Upper lobe of right lung (tissue), 1 donor: Measurements from ENCODE around the gene DFFA. TPM values are rescaled to one million over a fixed set of nuclear protein-coding genes. Genes with fewer than 3 reads are reported as not detected.
A peak's percentile ranks its signal among the peaks of the same experiment; 100 is the strongest.

Experiments
- ATAC-seq: fragments of 200-7000 bp; cut with Tn5 transposase; one replicate; pipeline ENCODE4 v1.9.1; 2020; ENCODE audit warnings: mild to moderate bottlenecking, moderate library complexity
- DNase-seq: peaks from one replicate; pipeline ENCODE4 v3.0.0-alpha.2; 2020
- H3K27ac ChIP-seq: fragments of 200-600 bp; one replicate; pipeline ENCODE4 v1.8.0; 2022
- H3K27me3 ChIP-seq: fragments of 200-600 bp; one replicate; pipeline ENCODE4 v1.8.0; 2022; ENCODE audit warnings: mild to moderate bottlenecking
- H3K36me3 ChIP-seq: fragments of 200-600 bp; one replicate; pipeline ENCODE4 v1.8.0; 2022
- H3K4me1 ChIP-seq: fragments of 200-600 bp; one replicate; pipeline ENCODE4 v1.8.0; 2022
- H3K4me3 ChIP-seq: fragments of 200-600 bp; one replicate; pipeline ENCODE4 v1.8.0; 2022; ENCODE audit warnings: mild to moderate bottlenecking
- H3K9me3 ChIP-seq: fragments of 200-600 bp; one replicate; pipeline ENCODE4 v1.8.0; 2022
- intact Hi-C: fragments of 100-400 bp; cut with DNase I; formaldehyde crosslinking; loops from one replicate; pipeline ENCODE4 v1.11.0; 2022
- total RNA-seq: library from RNA; stranded (reverse); fragmentation: NEBNext Ultra II Directional; extraction: Animal tissue kit (Norgen Biotek cat#: 25700); gene quantifications from one replicate; pipeline ENCODE4 v1.2.1, GENCODE V29; 2021
- TF ChIP-seq, protein P1 (sequence below): fragments of 200-600 bp; IDR thresholded peaks from one replicate; pipeline ENCODE4 v1.8.0; 2022; ENCODE audit warnings: antibody characterized with exemption
- donor health status: DM: no; HTN: yes; CAD: no; lungs with severe emphysema.

DFFA gene
- total RNA-seq, 1 donor from 2014 or later = 36.9 TPM

GRCh38 chr1:10497109-10497508 lies 24.8 kb upstream of the DFFA start:
- ATAC-seq (no peak), DNase-seq (no peak)
- intact Hi-C loops = loop anchor here (10.0 kb wide), 1 partner anchor 62 kb away; the partner anchor contains the start of gene CENPS
- H3K4me1 ChIP-seq = peaks cover 12% of the 10 kb centered on the region
- no peaks in the 10 kb centered on the region for H3K9me3 ChIP-seq
- no peak overlapping the region for H3K27ac ChIP-seq
- H3K27me3 ChIP-seq = no peaks in the 10 kb centered on the region
- H3K36me3 ChIP-seq = peaks cover 6% of the 10 kb centered on the region
- no peak overlapping the region for H3K4me3 ChIP-seq
- TF ChIP-seq, protein P1, sequence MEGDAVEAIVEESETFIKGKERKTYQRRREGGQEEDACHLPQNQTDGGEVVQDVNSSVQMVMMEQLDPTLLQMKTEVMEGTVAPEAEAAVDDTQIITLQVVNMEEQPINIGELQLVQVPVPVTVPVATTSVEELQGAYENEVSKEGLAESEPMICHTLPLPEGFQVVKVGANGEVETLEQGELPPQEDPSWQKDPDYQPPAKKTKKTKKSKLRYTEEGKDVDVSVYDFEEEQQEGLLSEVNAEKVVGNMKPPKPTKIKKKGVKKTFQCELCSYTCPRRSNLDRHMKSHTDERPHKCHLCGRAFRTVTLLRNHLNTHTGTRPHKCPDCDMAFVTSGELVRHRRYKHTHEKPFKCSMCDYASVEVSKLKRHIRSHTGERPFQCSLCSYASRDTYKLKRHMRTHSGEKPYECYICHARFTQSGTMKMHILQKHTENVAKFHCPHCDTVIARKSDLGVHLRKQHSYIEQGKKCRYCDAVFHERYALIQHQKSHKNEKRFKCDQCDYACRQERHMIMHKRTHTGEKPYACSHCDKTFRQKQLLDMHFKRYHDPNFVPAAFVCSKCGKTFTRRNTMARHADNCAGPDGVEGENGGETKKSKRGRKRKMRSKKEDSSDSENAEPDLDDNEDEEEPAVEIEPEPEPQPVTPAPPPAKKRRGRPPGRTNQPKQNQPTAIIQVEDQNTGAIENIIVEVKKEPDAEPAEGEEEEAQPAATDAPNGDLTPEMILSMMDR = no peak

DNA sequence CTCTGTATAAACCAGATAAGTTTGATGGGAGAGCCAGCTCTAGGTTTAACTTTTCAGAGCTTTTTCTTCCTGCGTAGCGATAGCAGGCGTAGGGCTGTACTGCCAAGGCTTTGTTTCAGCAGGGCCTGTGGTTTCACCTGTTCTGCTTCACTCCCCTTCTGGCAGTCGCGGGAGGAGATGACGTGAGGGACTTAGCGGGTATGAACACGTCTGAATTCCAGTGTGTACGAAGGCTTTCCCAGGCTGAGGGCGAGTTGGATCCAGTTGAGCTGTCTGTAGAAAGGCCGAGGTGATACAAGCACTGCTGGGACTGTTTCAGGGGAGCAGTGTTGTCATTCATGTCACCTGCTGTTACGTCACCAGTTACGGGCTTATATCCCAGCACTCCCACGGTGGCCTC lies 23.6 kb upstream of the DFFA start:
- H3K4me3 ChIP-seq = no peak overlapping the region
- intact Hi-C loops = loop anchor here (10.0 kb wide), 1 partner anchor 61 kb away; the partner anchor contains the start of gene CENPS

DNA sequence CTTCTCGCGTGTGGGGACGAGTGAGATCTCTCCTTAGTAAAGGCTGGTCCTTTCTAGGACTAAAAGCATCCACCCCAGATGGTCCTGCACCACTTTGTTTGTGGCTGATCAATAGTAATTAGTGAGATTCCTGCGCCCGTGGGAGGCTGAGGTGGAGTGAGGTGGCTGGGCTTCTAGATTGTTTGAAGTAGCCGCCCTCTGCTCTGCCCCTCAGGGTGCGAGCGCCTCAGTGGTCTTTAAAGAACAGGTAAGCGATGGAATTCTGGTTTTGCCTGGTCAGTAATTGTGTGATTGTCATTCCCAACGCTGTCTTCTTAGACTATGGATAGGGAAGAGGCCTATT lies 23.1 kb upstream of the DFFA start:
- intact Hi-C loops = loop anchor here (10.0 kb wide), 1 partner anchor 61 kb away; the partner anchor contains the start of gene CENPS
- Histone ChIP-seq H3K36me3 (peaks cover 6% of the 10 kb centered on the region), H3K9me3 (no peaks in the 10 kb centered on the region), H3K27ac (peak overlapping the region; percentile 14), H3K27me3 (no peaks in the 10 kb centered on the region), H3K4me3 (peak overlapping the region; percentile 28), H3K4me1 (peaks cover 12% of the 10 kb centered on the region)
- ATAC-seq (no peak), DNase-seq (no peak)
- TF ChIP-seq, protein P1 = no peak

More for the DNA sequence above, 23.6 kb upstream of the DFFA start:
- H3K27me3 ChIP-seq = no peaks in the 10 kb centered on the region
- TF ChIP-seq, protein P1 = no peak
- DNase-seq = no peak
- no peaks in the 10 kb centered on the region for H3K9me3 ChIP-seq
- H3K4me1 ChIP-seq = peaks cover 12% of the 10 kb centered on the region
- H3K27ac ChIP-seq = no peak overlapping the region
- peaks cover 6% of the 10 kb centered on the region for H3K36me3 ChIP-seq
- ATAC-seq = no peak

- intact Hi-C loops = loop anchor here (10.0 kb wide), 1 partner anchor 60 kb away; the partner anchor contains the start of gene CENPS
- peak overlapping the region; percentile 14 for H3K27ac ChIP-seq
- no peaks in the 10 kb centered on the region for H3K9me3 ChIP-seq
- H3K36me3 ChIP-seq = peaks cover 6% of the 10 kb centered on the region
- TF ChIP-seq, protein P1 = peak; percentile 95
- peak; percentile 93 for ATAC-seq
- DNase-seq = peak; percentile 85
- H3K27me3 ChIP-seq = no peaks in the 10 kb centered on the region
- H3K4me1 ChIP-seq = peaks cover 12% of the 10 kb centered on the region
- H3K4me3 ChIP-seq = peak overlapping the region; percentile 28
These were observed 22.6 kb upstream of the DFFA start for GRCh38 chr1:10494754-10495474.

DNA sequence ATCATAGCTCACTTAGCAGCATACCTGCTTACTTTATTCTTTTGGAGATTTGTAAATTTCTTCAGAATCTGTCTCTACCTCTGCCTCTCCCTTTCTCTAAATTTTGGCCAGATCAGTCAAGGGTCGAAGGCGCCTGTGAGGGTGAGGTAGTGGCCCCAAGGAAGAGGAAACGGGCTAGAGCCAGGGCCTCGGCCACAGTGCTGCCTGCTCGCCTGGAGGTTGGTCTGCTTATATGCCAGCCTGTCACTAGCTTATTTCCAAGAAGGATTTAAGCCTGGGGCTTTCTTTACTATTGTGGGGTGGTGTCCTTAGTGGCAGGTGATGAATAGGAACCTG lies 22.1 kb upstream of the DFFA start:
- H3K36me3 ChIP-seq = peaks cover 6% of the 10 kb centered on the region
- TF ChIP-seq, protein P1 = no peak
- no peak overlapping the region for H3K4me3 ChIP-seq
- DNase-seq = no peak
- H3K9me3 ChIP-seq = no peaks in the 10 kb centered on the region
- no peak overlapping the region for H3K27ac ChIP-seq
- ATAC-seq = no peak
- peaks cover 12% of the 10 kb centered on the region for H3K4me1 ChIP-seq
- no peaks in the 10 kb centered on the region for H3K27me3 ChIP-seq
- intact Hi-C loops = loop anchor here (10.0 kb wide), 1 partner anchor 60 kb away; the partner anchor contains the start of gene CENPS
